ENCODE data around the gene SLC26A9. TPM values are rescaled to one million over a fixed set of nuclear protein-coding genes. Genes with fewer than 3 reads are reported as not detected.

Gene SLC26A9
- total and polyA plus RNA-seq, 2 donors (not counting 1 experiment from before 2014, with no cell fraction given), result not detected

DNA sequence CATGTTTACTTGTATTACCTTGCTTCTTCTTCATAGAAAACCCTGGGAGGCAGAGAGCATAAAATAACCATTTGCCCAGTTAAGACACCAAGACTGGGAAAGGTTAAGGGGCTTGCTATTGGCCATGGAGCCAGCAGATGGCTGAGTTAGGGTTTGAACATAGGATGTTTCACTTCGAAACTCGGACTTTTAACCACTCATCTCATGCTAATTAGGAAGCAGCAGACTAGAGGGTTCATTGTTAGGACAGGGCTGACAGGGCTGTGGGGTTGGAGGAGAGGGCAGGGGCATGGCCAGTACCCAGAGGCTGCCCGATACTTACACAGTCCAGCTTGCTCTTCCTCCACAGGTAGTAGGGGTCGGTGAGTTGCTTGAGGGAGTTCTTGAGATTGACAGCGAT, 17.0 kb downstream of the SLC26A9 start:
- Histone ChIP-seq H4K20me1 (ENCODE audit: control insufficient read depth, extremely low read depth, insufficient read depth, low read length) (no peaks in the 10 kb centered on the region), H3K4me1 (ENCODE audit: control insufficient read depth, extremely low read depth, insufficient read depth, low read length) (no peaks in the 10 kb centered on the region), H3K79me2 (ENCODE audit: control insufficient read depth, insufficient read depth, low read length) (no peaks in the 10 kb centered on the region), H3K36me3 (ENCODE audit: control insufficient read depth, insufficient read depth, low read length) (no peaks in the 10 kb centered on the region), H2AFZ (ENCODE audit: low read length) (no peak overlapping the region), H3K4me3 (replicated peaks in 1 of 4; ENCODE audit: control extremely low read depth in 1 of 4, insufficient read depth in 1 of 4, low read depth in 3 of 4, low read length in 4 of 4) (no peak overlapping the region), H3K27me3 (ENCODE audit: control insufficient read depth, insufficient read depth, low read length) (peaks cover 7% of the 10 kb centered on the region), H3K4me2 (ENCODE audit: extremely low read depth, insufficient read depth, low read length) (no peak overlapping the region), H3K9ac (ENCODE audit: insufficient read depth, low read length) (no peak overlapping the region), H3K27ac (ENCODE audit: insufficient read depth, low read length) (no peak overlapping the region), H3K9me3 (ENCODE audit: control insufficient read depth, insufficient read depth, low read depth, low read length) (no peaks in the 10 kb centered on the region)
- DNase-seq (ENCODE audit: low read depth in 2 of 2), result no peak
- TF ChIP-seq, protein P1, sequence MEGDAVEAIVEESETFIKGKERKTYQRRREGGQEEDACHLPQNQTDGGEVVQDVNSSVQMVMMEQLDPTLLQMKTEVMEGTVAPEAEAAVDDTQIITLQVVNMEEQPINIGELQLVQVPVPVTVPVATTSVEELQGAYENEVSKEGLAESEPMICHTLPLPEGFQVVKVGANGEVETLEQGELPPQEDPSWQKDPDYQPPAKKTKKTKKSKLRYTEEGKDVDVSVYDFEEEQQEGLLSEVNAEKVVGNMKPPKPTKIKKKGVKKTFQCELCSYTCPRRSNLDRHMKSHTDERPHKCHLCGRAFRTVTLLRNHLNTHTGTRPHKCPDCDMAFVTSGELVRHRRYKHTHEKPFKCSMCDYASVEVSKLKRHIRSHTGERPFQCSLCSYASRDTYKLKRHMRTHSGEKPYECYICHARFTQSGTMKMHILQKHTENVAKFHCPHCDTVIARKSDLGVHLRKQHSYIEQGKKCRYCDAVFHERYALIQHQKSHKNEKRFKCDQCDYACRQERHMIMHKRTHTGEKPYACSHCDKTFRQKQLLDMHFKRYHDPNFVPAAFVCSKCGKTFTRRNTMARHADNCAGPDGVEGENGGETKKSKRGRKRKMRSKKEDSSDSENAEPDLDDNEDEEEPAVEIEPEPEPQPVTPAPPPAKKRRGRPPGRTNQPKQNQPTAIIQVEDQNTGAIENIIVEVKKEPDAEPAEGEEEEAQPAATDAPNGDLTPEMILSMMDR (conservative IDR thresholded peaks at IDR 0.05 in 1 of 2, IDR thresholded peaks at IDR 0.05 in 1 of 2; ENCODE audit: low read depth in 1 of 2, low read length in 2 of 2), result no peak
- TF ChIP-seq EZH2 (IDR thresholded peaks at IDR 0.05; ENCODE audit: low read length, missing control alignments), result no peak

DNA sequence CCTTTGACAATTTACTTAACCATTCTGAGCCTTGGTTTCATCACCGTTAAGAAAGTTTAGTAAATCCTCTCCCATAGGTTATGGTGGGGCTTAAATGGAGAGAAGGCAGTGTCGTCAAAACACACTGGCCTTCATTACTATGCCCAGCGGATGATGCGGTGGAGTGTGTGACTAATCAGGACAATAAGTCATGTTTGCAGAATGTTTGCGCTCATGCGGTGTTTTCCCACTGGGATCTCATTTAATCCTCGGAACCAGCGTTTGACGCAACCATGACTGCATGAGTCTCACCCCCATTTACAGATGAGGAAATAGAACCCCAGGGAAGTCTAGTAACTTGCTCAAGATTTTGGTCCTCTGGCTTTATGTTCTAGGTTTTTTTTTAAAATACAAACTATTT, 17.5 kb downstream of the SLC26A9 start:
- no peak overlapping the region for H3K27ac ChIP-seq (ENCODE audit: insufficient read depth, low read length)
- H3K27me3 ChIP-seq (ENCODE audit: control insufficient read depth, insufficient read depth, low read length), result peaks cover 7% of the 10 kb centered on the region
- H3K4me2 ChIP-seq (ENCODE audit: extremely low read depth, insufficient read depth, low read length), result no peak overlapping the region
- no peaks in the 10 kb centered on the region for H3K9me3 ChIP-seq (ENCODE audit: control insufficient read depth, insufficient read depth, low read depth, low read length)
- no peak overlapping the region for H3K9ac ChIP-seq (ENCODE audit: insufficient read depth, low read length)
- TF ChIP-seq EZH2 (IDR thresholded peaks at IDR 0.05; ENCODE audit: low read length, missing control alignments), result no peak
- TF ChIP-seq, protein P1 (conservative IDR thresholded peaks at IDR 0.05 in 1 of 2, IDR thresholded peaks at IDR 0.05 in 1 of 2; ENCODE audit: low read depth in 1 of 2, low read length in 2 of 2), result no peak
- H3K4me3 ChIP-seq (replicated peaks in 1 of 4; ENCODE audit: control extremely low read depth in 1 of 4, insufficient read depth in 1 of 4, low read depth in 3 of 4, low read length in 4 of 4), result no peak overlapping the region
- H2AFZ ChIP-seq (ENCODE audit: low read length), result no peak overlapping the region
- peak; percentile 69 to 94 for DNase-seq (ENCODE audit: low read depth in 2 of 2)
- H3K36me3 ChIP-seq (ENCODE audit: control insufficient read depth, insufficient read depth, low read length), result no peaks in the 10 kb centered on the region
- no peaks in the 10 kb centered on the region for H3K79me2 ChIP-seq (ENCODE audit: control insufficient read depth, insufficient read depth, low read length)
- H4K20me1 ChIP-seq (ENCODE audit: control insufficient read depth, extremely low read depth, insufficient read depth, low read length), result no peaks in the 10 kb centered on the region
- H3K4me1 ChIP-seq (ENCODE audit: control insufficient read depth, extremely low read depth, insufficient read depth, low read length), result no peaks in the 10 kb centered on the region

DNA sequence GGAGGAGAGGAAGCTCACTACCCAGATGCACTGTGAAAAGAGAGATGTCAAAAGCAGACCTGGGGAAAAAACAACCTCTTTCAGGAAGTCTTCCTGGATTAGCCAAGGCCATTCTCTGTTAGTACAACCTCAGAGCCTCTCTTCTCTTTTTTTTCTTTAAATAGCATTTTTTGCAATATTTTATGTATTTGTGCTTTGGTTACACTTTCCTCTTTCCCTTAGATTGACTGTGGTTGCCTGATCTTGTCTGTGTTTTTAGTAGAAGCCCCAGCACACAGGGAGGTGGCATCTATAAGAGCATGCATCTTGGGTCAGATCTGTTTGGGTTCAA, 18.8 kb downstream of the SLC26A9 start:
- TF ChIP-seq, protein P1 (conservative IDR thresholded peaks at IDR 0.05 in 1 of 2, IDR thresholded peaks at IDR 0.05 in 1 of 2; ENCODE audit: low read depth in 1 of 2, low read length in 2 of 2), result no peak
- TF ChIP-seq EZH2 (IDR thresholded peaks at IDR 0.05; ENCODE audit: low read length, missing control alignments), result no peak
- Histone ChIP-seq H2AFZ (ENCODE audit: low read length) (no peak overlapping the region), H4K20me1 (ENCODE audit: control insufficient read depth, extremely low read depth, insufficient read depth, low read length) (no peaks in the 10 kb centered on the region), H3K9ac (ENCODE audit: insufficient read depth, low read length) (no peak overlapping the region), H3K27ac (ENCODE audit: insufficient read depth, low read length) (no peak overlapping the region), H3K36me3 (ENCODE audit: control insufficient read depth, insufficient read depth, low read length) (no peaks in the 10 kb centered on the region), H3K9me3 (ENCODE audit: control insufficient read depth, insufficient read depth, low read depth, low read length) (no peaks in the 10 kb centered on the region), H3K27me3 (ENCODE audit: control insufficient read depth, insufficient read depth, low read length) (peaks cover 7% of the 10 kb centered on the region), H3K4me3 (replicated peaks in 1 of 4; ENCODE audit: control extremely low read depth in 1 of 4, insufficient read depth in 1 of 4, low read depth in 3 of 4, low read length in 4 of 4) (no peak overlapping the region), H3K79me2 (ENCODE audit: control insufficient read depth, insufficient read depth, low read length) (no peaks in the 10 kb centered on the region), H3K4me1 (ENCODE audit: control insufficient read depth, extremely low read depth, insufficient read depth, low read length) (no peaks in the 10 kb centered on the region), H3K4me2 (ENCODE audit: extremely low read depth, insufficient read depth, low read length) (no peak overlapping the region)
- DNase-seq (ENCODE audit: low read depth in 2 of 2), result no peak
